H1 (cell line): ENCODE results near the gene WASF3. TPM values are rescaled to one million over a fixed set of nuclear protein-coding genes. Genes with fewer than 3 reads are reported as not detected.

Experiments
- HDAC6 ChIP-seq: IDR thresholded peaks from one replicate; pipeline ENCODE4 v1.7.1; 2012; ENCODE audit warnings: low read depth, mild to moderate bottlenecking, inconsistent platforms, low read length, moderate library complexity
- JUN ChIP-seq: IDR thresholded peaks from 2 replicates; pipeline ENCODE4 v1.6.1; 2011; ENCODE audit warnings: low read depth, mild to moderate bottlenecking, improper control_type of control experiment, low read length
- RBBP5 ChIP-seq: IDR thresholded peaks from 2 replicates; pipeline ENCODE4 v1.7.1; 2012; ENCODE audit warnings: low read depth, mild to moderate bottlenecking, inconsistent platforms, low read length, moderate library complexity, borderline replicate concordance
- SUZ12 ChIP-seq: fragments of 200-600 bp; sonication (generic); IDR thresholded peaks from 2 replicates; pipeline ENCODE4 v1.6.1; 2012; ENCODE audit warnings: mild to moderate bottlenecking, inconsistent platforms, low read length, moderate library complexity, mixed read lengths
- polyA plus RNA-seq, 7 experiments: library from polyadenylated mRNA; depleted of rRNA in 3 of 7; stranded (reverse) in 5 of 7; unstranded in 2 of 7; fragments of >200 nt in 5 of 7; fragments of 200-250 nt in 2 of 7; gene quantifications; 1 replicate in 5 of 7; 2 replicates in 1 of 7; 4 replicates in 1 of 7; pipeline versions ENCODE4 v1.2.1 to v1.2.3, GENCODE V29; 2011 to 2013; ENCODE audit warnings: missing spikeins in 2 of 7, mixed read lengths in 2 of 7
- total RNA-seq: library from RNA; stranded (reverse); fragmentation: NEBNext Ultra II Directional; extraction: Animal tissue kit (Norgen Biotek cat#: 25700); gene quantifications from 2 replicates; pipeline ENCODE4 v1.2.1, GENCODE V29; 2021

WASF3 gene
- total and polyA plus RNA-seq, 2 of the 8 experiments (the other 6 are each of a cell fraction or from before 2014, with no cell fraction given): 18.7 to 39.8 TPM

GRCh38 chr13:26517936-26518335 lies 39.5 kb upstream of the WASF3 start (continued):
- TF ChIP-seq HDAC6: no peak
- TF ChIP-seq SUZ12: no peak
- TF ChIP-seq RBBP5: no peak
- no peak for TF ChIP-seq JUN
